Fibroblast of upper back skin (primary cell): ENCODE results near the gene RCOR1.

Experiments
- DNase-seq: peaks from one replicate; pipeline ENCODE4 v3.0.0-alpha.2; 2013

The RCOR1 gene

GRCh38 chr14:102728501-102728900 is 136.1 kb downstream of the RCOR1 start:
- DNase-seq = no peak

DNA sequence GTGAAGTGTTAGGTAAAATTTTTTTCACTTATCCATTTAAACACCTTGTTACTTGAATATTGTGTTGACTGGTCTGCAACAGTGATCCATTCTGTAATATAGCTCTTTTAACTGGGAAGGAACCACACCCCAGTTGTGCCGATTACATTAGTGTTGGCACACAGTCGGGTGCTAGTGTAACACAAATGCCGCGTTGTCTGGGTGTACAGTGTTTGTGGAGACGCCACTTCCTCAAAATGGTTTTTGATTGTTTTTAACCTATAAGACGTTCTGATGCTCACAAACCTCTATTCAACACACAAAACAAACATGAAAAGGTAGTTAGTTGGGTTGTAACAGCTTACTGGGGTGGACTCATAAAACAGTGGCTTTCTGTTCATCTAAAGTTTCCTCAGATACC is 136.8 kb downstream of the RCOR1 start:
- DNase-seq = no peak

DNA sequence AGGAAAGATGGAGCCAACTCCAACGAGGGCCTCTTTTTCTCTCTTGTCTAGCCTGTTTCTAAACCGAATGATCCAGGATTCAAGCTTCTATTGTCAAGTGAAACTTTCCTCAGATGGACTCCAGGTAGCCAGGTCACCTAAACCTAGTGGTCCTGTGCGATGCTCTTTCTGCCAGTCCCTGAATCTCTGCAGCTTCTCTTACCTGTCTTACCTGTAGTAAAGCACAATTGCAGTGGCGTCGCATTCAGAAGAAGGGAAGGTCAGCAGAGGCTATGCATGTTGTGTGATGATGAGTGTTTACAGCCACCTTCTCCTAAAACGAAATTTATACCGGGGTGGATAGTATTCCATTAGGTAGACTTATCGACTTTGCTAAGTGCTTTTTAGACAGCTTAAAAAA is 137.4 kb downstream of the RCOR1 start:
- DNase-seq = no peak

- DNase-seq = no peak
These were observed 138.8 kb downstream of the RCOR1 start for GRCh38 chr14:102731101-102731870.

- DNase-seq = no peak
These were observed 139.7 kb downstream of the RCOR1 start for GRCh38 chr14:102731871-102732800.

DNA sequence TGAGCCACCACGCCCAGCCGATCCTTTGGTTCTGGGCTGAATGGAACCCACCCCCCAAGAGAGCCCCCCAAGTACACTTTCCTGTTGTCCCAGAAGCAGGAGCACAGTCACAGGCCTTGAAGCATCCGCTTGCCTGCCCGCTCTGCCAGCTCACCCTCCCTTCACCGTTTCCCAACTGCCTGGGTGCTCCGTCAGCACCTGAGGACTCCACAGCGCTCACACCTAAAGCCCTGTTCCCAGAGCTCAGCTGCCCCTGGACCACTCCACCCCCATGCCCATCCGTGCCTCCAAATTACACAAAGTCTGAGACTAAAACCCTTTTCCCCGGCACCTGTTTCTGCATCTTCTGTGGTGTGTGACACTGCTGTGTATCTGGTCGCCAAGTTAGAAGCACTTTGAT is 140.5 kb downstream of the RCOR1 start:
- no peak for DNase-seq

- DNase-seq = no peak
These were observed 140.9 kb downstream of the RCOR1 start for GRCh38 chr14:102733326-102733725.

GRCh38 chr14:102734436-102734835 is 142.0 kb downstream of the RCOR1 start:
- no peak for DNase-seq

DNA sequence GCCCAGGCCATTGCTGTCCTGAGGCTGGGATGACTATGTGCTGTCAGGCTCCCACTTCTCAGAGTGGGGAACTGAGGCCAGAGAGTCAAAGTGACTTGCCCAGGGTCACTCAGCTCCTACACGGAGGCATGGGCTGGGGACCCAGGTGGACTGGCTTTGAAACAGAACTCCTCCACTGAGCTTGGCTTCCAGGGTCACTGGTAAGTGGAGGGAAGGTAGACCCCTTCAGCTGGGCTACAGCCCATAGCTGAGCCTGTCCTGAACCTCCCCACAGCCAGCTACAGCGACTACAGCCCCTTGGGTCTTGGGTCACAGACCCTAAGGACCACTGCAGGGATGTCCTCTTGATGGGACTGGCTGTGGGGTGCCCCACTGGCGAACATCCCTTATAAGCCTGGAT is 144.5 kb downstream of the RCOR1 start:
- no peak for DNase-seq

DNA sequence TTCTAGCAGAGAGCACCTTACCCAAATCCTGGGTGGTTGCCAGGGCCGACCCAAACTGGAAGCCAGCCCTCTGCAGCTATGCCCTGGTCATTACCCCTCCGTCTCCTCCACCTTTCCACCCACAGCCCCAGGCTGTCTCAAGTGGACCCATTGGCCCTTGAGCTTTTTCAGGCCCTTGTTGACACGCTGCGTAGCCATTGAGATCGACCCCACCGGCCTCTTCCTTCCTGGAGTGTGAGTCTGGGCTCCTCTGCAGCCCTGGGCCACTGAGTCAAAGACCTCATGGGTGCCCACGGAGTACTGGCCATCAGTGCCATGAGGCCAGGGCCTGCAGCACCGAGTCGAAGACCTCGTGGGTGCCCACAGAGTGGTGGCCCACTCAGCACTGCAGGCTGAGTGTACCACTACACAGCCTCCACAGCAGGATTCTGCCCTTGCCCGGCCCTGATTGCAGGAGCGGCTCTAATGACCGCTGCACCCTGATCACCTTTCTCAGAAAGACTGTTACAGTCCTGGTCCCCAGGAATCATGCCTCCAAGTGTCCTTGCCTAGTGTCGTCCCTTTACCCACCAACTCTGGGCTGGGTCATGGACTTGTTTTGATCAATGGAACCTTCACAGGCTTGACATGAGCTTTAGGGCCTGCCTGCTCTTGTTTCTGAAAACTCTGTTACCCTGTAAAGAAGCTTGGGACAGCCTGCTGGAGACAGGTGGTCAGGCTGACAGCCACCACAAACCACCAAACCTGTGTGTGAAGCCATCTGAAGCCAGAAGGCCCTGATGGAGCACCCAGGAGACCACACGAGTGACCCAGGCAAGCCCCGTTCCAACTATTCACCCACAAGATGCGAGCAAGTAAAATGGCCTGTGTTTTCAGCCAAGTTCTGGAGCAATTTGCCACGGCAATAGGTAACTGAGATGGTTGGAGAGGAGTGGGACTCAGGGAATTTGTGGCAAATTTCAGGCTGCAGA is 145.2 kb downstream of the RCOR1 start:
- no peak for DNase-seq

DNA sequence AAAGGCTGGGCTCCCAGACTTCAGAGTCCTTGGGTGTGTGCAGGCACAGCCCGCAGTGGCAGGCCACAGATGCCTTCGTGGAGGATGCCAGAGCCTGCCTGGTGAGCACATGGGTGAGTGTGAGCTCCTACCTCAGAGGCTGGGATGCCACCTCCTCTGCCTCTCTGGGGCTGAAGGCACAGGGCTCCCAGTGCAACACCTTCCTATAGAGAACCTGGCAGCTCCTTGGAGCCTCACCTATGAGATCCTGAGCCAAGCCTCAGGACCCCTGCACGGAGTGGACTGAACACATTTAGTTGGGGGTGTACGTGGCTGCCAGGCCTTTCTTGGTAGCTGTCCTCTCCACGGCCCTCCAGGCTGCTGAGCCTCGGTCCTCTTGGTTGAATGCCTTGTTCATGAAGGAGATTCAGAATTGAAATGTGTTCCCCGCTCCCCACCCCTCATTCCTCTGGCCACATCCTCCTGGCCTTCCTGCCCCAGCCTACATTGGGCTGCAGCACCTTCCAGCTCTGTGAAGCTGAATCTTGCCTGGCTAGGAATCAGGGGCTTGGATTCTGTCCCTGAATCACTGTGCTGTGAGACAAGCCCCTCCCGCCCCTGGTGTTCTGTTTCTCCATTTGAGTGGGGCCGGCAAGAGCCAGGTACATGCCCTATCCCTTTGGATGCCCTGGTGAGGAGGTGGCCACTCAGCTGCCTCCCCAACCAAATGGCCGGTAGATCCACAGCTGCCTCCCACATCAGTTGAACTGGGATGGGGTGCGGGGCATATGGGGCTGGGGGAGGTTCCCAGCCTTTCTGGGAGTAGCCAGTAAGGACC is 146.1 kb downstream of the RCOR1 start:
- DNase-seq = no peak

GRCh38 chr14:102739190-102739469 is 146.7 kb downstream of the RCOR1 start:
- no peak for DNase-seq

DNA sequence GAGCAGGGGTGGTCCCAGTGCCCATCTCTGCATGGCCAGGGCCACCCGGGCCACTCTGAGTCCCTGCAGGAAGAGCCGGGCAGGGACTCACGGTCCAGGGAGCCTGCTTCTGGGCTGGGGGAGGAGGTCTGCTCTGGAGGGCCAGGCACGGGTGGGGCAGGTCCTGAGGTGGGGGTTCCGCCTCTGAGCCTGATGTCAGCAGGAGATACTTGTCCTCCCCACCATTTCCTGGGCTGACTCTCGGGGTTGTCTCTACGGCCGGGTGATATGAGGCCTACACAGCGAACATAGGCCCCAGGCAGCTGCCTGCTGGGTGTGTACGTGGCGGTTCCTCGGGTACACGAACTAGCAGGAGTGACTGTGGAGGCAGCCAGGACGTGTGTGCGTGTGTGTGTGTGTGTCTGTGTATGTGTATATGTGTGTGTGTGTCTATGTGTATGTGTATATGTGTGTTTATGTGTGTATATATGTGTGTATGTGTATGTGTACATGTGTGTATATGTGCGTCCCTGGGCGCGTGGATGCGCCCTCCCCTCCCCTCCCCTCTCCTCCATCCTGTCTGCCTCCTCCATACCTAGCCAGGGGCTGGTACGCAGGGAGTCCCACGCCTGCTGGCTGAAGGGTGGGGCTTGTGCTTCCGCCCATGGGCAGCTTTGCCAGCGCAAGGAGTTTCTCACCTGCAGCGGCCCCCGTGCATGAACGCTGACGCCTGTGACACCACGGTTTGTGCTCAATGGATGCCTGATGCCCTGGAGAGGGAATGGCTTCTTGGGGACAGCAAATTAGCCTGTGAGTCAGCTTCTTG is 154.4 kb downstream of the RCOR1 start:
- no peak for DNase-seq

GRCh38 chr14:102748806-102749205 is 156.4 kb downstream of the RCOR1 start:
- no peak for DNase-seq

- DNase-seq = no peak
These were observed 157.2 kb downstream of the RCOR1 start for GRCh38 chr14:102749393-102750305.

- no peak for DNase-seq
These were observed 157.9 kb downstream of the RCOR1 start for GRCh38 chr14:102750376-102750775.

DNA sequence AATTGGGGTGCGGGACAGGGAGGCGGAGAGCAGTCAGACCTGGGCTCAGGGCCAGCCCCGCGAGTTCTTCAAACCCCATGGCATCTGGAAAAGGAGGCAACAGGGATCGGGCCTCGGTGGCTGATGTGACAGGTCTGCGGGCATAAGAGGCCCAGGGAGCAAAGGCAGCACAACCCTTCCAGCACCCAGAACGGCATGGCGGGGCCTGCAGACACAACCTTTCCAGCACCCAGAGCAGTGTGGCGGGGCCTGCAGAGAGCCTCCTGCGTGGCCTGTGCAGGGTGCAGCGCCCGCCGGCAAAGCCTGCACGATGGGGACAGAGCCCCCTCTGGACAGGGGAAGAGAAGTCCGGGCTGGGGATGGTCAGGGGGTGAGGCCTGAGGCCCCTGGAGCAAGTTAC is 158.6 kb downstream of the RCOR1 start:
- no peak for DNase-seq

- no peak for DNase-seq
These were observed 159.9 kb downstream of the RCOR1 start for GRCh38 chr14:102752239-102752847.

GRCh38 chr14:102754370-102755262 is 162.2 kb downstream of the RCOR1 start:
- no peak for DNase-seq
